22Rv1 (cell line): ENCODE data around the gene NELFB.

ENCODE experiments used
- H3K27ac ChIP-seq: fragments of 450-650 bp; 2 replicates; pipeline ENCODE4 v1.5.1; 2017
- CTCF ChIP-seq: fragments of 450-650 bp; IDR thresholded peaks from 2 replicates; pipeline ENCODE4 v1.5.1; 2017; ENCODE audit warnings: mild to moderate bottlenecking
- ZFX ChIP-seq: fragments of 450-650 bp; IDR thresholded peaks from 2 replicates; pipeline ENCODE4 v1.6.1; 2017; ENCODE audit warnings: antibody characterized with exemption, borderline replicate concordance

The NELFB gene

GRCh38 chr9:137229903-137230704 lies 25.0 kb upstream of the NELFB start:
- TF ChIP-seq CTCF (no peak), ZFX (no peak)

GRCh38 chr9:137230705-137231371 lies 24.3 kb upstream of the NELFB start, which contains the start of gene SLC34A3:
Gene SLC34A3, plus strand, starts transcription at chr9:137230901. Its CDS starts 802 bp downstream, at chr9:137231703.
- TF ChIP-seq CTCF (no peak), ZFX (no peak)
- no peak within 1 kb of the TSS for H3K27ac ChIP-seq

More at GRCh38 chr9:137229903-137230704, 25.0 kb upstream of the NELFB start:
- H3K27ac ChIP-seq, result no peak overlapping the region

GRCh38 chr9:137231372-137232039 lies 23.6 kb upstream of the NELFB start:
- TF ChIP-seq CTCF (no peak), ZFX (no peak)
- no peak overlapping the region for H3K27ac ChIP-seq

GRCh38 chr9:137232101-137232500 lies 23.0 kb upstream of the NELFB start:
- peak overlapping the region; percentile 48 for H3K27ac ChIP-seq
- TF ChIP-seq CTCF (no peak), ZFX (no peak)

GRCh38 chr9:137232510-137232909 lies 22.6 kb upstream of the NELFB start:
- H3K27ac ChIP-seq, result peak overlapping the region; percentile 48
- TF ChIP-seq CTCF (no peak), ZFX (no peak)

- TF ChIP-seq CTCF (no peak), ZFX (no peak)
- no peak overlapping the region for H3K27ac ChIP-seq
These were observed 21.8 kb upstream of the NELFB start for GRCh38 chr9:137233143-137233980.
